GM12872 (cell line): ENCODE data around the gene SNX8.

Source experiments
- TF ChIP-seq, protein P1 (sequence below): IDR thresholded peaks from 3 replicates; pipeline ENCODE4 v1.5.1; 2011; ENCODE audit warnings: low read depth, mild to moderate bottlenecking, low read length, moderate library complexity; ENCODE audit not compliant: insufficient read depth

The SNX8 gene

DNA sequence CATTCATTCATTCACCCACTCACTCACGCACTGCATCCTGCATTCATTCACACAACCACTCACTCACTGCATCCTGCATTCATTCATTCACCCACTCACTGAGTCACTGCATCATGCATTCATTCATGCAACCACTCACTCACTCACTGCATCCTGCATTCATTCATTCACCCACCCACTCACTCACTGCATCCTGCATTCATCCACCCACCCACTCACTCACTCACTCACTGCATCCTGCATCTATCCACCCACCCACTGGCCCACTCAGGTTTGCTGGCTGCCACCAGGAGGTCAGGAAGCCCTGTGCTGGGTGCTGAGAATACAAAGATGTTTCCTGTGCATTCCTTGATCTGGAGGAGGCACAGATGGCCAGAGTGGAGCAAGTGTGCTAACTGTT lies 2.3 kb upstream of the SNX8 start:
- TF ChIP-seq, protein P1, sequence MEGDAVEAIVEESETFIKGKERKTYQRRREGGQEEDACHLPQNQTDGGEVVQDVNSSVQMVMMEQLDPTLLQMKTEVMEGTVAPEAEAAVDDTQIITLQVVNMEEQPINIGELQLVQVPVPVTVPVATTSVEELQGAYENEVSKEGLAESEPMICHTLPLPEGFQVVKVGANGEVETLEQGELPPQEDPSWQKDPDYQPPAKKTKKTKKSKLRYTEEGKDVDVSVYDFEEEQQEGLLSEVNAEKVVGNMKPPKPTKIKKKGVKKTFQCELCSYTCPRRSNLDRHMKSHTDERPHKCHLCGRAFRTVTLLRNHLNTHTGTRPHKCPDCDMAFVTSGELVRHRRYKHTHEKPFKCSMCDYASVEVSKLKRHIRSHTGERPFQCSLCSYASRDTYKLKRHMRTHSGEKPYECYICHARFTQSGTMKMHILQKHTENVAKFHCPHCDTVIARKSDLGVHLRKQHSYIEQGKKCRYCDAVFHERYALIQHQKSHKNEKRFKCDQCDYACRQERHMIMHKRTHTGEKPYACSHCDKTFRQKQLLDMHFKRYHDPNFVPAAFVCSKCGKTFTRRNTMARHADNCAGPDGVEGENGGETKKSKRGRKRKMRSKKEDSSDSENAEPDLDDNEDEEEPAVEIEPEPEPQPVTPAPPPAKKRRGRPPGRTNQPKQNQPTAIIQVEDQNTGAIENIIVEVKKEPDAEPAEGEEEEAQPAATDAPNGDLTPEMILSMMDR: no peak

DNA sequence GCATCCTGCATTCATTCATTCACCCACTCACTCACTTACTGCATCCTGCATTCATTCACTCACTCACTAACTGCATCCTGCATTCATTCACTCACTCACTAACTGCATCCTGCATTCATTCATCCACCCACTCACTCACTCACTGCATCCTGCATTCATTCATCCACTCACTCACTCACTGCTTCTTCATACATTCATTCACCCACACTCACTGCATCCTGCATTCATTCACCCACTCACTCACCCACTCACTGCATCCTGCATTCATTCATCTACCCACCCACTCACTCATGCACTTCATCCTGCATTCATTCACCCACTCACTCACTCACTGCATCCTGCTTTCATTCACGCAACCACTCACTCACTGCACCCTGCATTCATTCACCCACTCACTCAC lies 1.5 kb upstream of the SNX8 start:
- TF ChIP-seq, protein P1: no peak

DNA sequence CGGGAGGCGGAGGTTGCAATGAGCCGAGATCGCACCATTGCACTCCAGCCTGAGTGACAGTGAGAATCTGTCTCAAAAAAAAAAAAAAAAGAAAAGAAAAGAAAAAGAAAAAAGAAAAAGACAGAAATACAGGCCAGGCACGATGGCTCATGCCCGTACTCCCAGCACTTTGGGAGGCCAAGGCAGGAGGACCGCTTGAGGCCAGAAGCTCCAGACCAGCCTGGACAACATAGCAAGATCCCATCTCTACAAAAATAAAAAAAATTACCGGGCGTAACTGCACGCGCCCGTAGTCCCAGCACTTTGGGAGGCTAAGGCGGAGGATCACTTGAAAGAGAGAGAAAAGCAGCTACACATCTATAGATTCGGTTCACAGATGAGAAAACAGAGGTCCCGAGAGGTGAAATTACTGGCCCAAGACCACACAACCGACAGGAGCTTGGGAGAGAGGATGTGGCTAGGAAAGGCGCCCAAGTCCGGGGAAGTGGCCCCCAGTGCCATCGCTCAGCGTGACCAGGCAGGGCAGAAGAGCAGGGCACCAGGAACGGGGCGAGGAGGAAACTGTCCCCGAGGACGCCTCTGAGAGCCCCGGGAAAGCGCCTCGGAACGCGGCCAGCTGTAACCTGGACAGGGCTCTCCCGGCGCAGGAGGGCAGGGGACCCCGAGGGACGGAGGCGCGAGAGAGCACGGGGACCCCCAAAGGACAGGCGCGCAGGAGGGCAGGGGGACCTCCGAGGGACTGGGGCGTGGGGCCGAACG lies 612 bp downstream of the SNX8 start:
- TF ChIP-seq, protein P1: no peak

GRCh38 chr7:2312267-2312929 lies 1.8 kb downstream of the SNX8 start:
- TF ChIP-seq, protein P1: no peak

DNA sequence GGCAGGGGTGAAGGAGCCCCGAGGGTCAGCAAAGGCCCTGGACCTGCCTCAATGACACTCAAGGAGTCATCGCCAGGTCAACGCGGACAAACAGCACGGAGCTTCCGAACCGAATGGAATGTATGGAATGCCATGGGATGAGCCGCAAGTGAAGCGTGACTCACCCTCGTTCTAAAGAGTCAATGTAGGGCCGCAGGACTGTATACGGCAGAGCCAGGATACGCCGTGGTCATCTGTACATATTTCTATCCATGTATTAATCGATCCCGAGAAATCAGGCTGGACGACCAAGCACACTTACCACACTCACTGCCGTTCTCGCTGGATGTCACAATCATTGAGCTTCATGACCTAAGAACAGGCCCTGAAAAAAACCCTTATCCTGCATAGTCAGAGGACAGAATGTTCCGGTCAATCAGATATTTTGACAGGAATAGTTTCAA lies 4.3 kb downstream of the SNX8 start:
- TF ChIP-seq, protein P1: no peak

DNA sequence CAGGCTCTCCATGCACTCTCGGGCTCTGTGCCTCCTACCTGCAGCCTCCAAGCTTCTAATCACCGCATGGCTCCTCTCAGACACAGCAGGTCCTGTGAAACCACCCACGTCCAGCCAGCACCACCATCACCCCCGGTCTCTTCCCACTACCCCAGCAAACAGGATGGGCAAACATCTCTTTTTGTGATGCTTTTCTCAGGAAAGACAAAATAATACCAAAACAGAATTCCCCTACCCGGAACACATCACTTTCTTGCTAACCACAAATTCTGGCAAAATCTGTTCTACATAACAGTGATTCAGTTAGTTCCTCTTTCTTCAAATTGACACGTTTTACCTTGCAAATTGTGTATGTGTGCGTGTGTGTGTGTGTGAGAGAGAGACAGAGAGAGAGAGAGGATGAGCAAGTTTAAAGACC lies 6.5 kb downstream of the SNX8 start:
- TF ChIP-seq, protein P1: no peak

GRCh38 chr7:2306688-2307087 lies 7.6 kb downstream of the SNX8 start:
- TF ChIP-seq, protein P1: no peak
